Body of pancreas (tissue), 4 donors: ENCODE results near the gene IFIT2. TPM values are rescaled to one million over a fixed set of nuclear protein-coding genes. Genes with fewer than 3 reads are reported as not detected.

Experiments
- ATAC-seq: fragments of 150-250 bp; one replicate; pipeline ENCODE4 v1.9.1; 2016
- DNase-seq, 4 donors: peaks; one replicate each; pipeline ENCODE4 v3.0.0-alpha.2; 2019
- H3K27ac ChIP-seq, 4 donors: fragments of 200-600 bp; sonication (generic); 1 replicate in 3 of 4; 2 replicates in 1 of 4; pipeline versions ENCODE4 v1.5.1 to v1.6.1; 2016 to 2019; ENCODE audit warnings: mild to moderate bottlenecking in 1 of 4, mixed read lengths in 1 of 4, moderate library complexity in 1 of 4
- H3K27me3 ChIP-seq, 2 donors: fragments of 200-600 bp; sonication (generic); one replicate each; pipeline ENCODE4 v1.6.0; 2016; ENCODE audit warnings: mild to moderate bottlenecking in 1 of 2
- H3K36me3 ChIP-seq, 2 donors: fragments of 200-600 bp; sonication (generic); replicated peaks in 1 of 2; 2 replicates each; pipeline ENCODE4 v1.5.1; 2016; ENCODE audit warnings: low read depth in 2 of 2; ENCODE audit not compliant: insufficient read depth in 1 of 2
- H3K4me1 ChIP-seq: fragments of 200-600 bp; sonication (generic); one replicate; pipeline ENCODE4 v1.6.0; 2016
- H3K4me3 ChIP-seq, 2 donors: fragments of 200-600 bp; sonication (generic); 1 replicate in 1 of 2; 2 replicates in 1 of 2; pipeline ENCODE4 v1.5.1; 2016 to 2019
- H3K9me3 ChIP-seq, 3 donors: fragments of 200-600 bp; sonication (generic); 1 replicate in 2 of 3; 2 replicates in 1 of 3; pipeline ENCODE4 v1.5.1; 2016
- CTCF ChIP-seq, 7 experiments: fragments of 450-650 bp in 4 of 7; fragments of 200-600 bp in 3 of 7; sonication (generic) in 3 of 7; IDR thresholded peaks; one replicate each; pipeline ENCODE4 v1.5.1; 2016 to 2019; ENCODE audit warnings: antibody characterized with exemption in 7 of 7
- POLR2A ChIP-seq, 3 donors: fragments of 450-650 bp; IDR thresholded peaks; one replicate each; pipeline ENCODE4 v1.6.1; 2016; ENCODE audit warnings: antibody characterized with exemption in 3 of 3, mild to moderate bottlenecking in 2 of 3
- whole genome bisulfite sequencing, 2 donors: methylation state at CpG; one replicate each; pipeline ENCODE4 v1.1.5; 2017; 5-methylcytosine and 5-hydroxymethylcytosine counted together
- intact Hi-C: fragments of 100-400 bp; cut with DNase I; formaldehyde crosslinking; loops from one replicate; pipeline ENCODE4 v1.15.1; 2023
- total RNA-seq, 2 donors: library from RNA; depleted of rRNA; stranded (reverse); fragments of >200 nt; gene quantifications; one replicate each; pipeline ENCODE4 v1.1.0, GENCODE V29; 2016

IFIT2 gene
- total RNA-seq, 2 donors from 2014 or later: 1.6 TPM; not detected in 1

GRCh38 chr10:89332123-89332633, 30.3 kb downstream of the IFIT2 start:
- Histone ChIP-seq H3K4me1 (peaks cover 41% of the 10 kb centered on the region), H3K4me3 (no peak overlapping the region), H3K27me3 (no peaks in the 10 kb centered on the region), H3K27ac (peak overlapping the region in 3 of 4 donors; percentile 68 to 80 (median 76)), H3K9me3 (no peaks in the 10 kb centered on the region), H3K36me3 (no peaks in the 10 kb centered on the region)
- peak; percentile 45 for ATAC-seq
- peak in 1 of 4 donors; percentile 46 for DNase-seq
- TF ChIP-seq POLR2A (IDR thresholded peaks at IDR 0.05): no peak
- TF ChIP-seq CTCF (IDR thresholded peaks at IDR 0.05): no peak
- intact Hi-C loops: no loop called here
- WGBS, 2 donors: 3 to 31% methylated on average over 5 of the region's 5 CpGs

- Histone ChIP-seq H3K27me3 (no peaks in the 10 kb centered on the region), H3K4me1 (peaks cover 24% of the 10 kb centered on the region), H3K36me3 (no peaks in the 10 kb centered on the region), H3K9me3 (no peaks in the 10 kb centered on the region), H3K27ac (no peak overlapping the region), H3K4me3 (no peak overlapping the region)
- intact Hi-C loops: no loop called here
- TF ChIP-seq CTCF (IDR thresholded peaks at IDR 0.05) (no peak), POLR2A (IDR thresholded peaks at IDR 0.05) (no peak)
- ATAC-seq (no peak), DNase-seq (no peak)
- WGBS, 2 donors: 93 to 98% methylated on average over 3 of the region's 3 CpGs
These were observed 33.4 kb downstream of the IFIT2 start for GRCh38 chr10:89335226-89335625.

GRCh38 chr10:89336241-89336640, 34.4 kb downstream of the IFIT2 start:
- no peak for ATAC-seq
- intact Hi-C loops: no loop called here
- no peak overlapping the region for H3K4me3 ChIP-seq
- TF ChIP-seq CTCF (IDR thresholded peaks at IDR 0.05): no peak
- H3K27ac ChIP-seq: no peak overlapping the region
- no peaks in the 10 kb centered on the region for H3K36me3 ChIP-seq
- no peaks in the 10 kb centered on the region for H3K9me3 ChIP-seq
- DNase-seq: no peak
- H3K27me3 ChIP-seq: no peaks in the 10 kb centered on the region
- peaks cover 18% of the 10 kb centered on the region for H3K4me1 ChIP-seq
- WGBS, 2 donors: 89% methylated on average over 3 of the region's 3 CpGs

- Histone ChIP-seq H3K4me1 (peaks cover 17% of the 10 kb centered on the region), H3K27me3 (no peaks in the 10 kb centered on the region), H3K9me3 (no peaks in the 10 kb centered on the region), H3K4me3 (no peak overlapping the region), H3K36me3 (no peaks in the 10 kb centered on the region), H3K27ac (no peak overlapping the region)
- DNase-seq: no peak
- TF ChIP-seq POLR2A (IDR thresholded peaks at IDR 0.05) (no peak), CTCF (IDR thresholded peaks at IDR 0.05) (no peak)
- WGBS, 2 donors: 87 to 91% methylated on average over 6 of the region's 6 CpGs
- no peak for ATAC-seq
- intact Hi-C loops: no loop called here
These were observed 35.6 kb downstream of the IFIT2 start for GRCh38 chr10:89337484-89337883.

GRCh38 chr10:89338713-89339112, 36.9 kb downstream of the IFIT2 start:
- ATAC-seq (no peak), DNase-seq (no peak)
- H3K4me1 ChIP-seq: peaks cover 4% of the 10 kb centered on the region
- no peak for TF ChIP-seq POLR2A (IDR thresholded peaks at IDR 0.05)
- no peak for TF ChIP-seq CTCF (IDR thresholded peaks at IDR 0.05)
- intact Hi-C loops: no loop called here
- no peaks in the 10 kb centered on the region for H3K9me3 ChIP-seq
- H3K27me3 ChIP-seq: no peaks in the 10 kb centered on the region
- H3K27ac ChIP-seq: no peak overlapping the region
- 91 to 93% methylated on average over 3 of the region's 3 CpGs for WGBS, 2 donors
- H3K36me3 ChIP-seq: no peaks in the 10 kb centered on the region
- no peak overlapping the region for H3K4me3 ChIP-seq
